ENCODE measurements around the gene HOXD10.

The HOXD10 gene

DNA sequence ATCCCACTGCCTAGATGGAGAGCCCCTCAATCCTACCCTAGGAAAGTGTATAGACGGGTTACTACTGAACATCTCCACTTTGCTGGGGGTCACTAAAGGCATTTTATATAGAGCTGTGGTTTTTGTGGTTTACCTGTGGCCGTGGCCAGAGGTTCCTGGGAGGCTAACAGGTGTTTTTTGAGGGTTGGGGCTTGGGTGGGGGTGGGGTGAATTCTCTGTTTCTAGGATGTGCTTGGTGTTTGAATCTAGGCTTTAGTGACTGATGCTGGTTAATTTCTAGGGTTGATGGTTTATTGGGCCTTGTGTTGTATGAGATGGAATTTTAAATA lies 20.6 kb downstream of the HOXD10 start:
- no peak for DNase-seq

DNA sequence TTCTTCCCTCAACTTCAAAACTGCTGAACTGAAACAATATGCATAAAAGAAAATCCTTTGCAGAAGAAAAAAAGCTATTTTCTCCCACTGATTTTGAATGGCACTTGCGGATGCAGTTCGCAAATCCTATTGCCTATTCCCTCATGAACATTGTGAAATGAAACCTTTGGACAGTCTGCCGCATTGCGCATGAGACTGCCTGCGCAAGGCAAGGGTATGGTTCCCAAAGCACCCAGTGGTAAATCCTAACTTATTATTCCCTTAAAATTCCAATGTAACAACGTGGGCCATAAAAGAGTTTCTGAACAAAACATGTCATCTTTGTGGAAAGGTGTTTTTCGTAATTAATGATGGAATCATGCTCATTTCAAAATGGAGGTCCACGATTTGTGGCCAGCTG lies 21.3 kb downstream of the HOXD10 start:
- no peak for DNase-seq

DNA sequence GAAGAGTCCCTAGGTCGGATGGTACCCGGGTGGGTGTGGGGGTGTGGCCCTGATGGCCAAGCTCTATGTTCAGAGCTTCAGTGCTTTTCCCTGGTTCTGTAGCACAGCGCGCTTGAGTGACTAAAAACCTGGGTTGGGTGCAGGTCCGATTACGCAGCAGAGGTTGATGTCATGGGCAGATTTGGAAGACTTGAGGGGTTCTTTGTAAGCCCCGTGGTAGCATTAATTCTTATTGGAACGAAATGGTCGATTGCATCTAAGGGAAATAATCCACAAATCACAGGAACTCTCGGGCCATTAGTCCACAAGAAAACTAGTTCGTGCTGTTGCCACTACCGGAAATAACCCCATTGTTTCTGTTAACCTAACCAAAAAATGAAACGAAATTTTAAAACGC lies 21.9 kb downstream of the HOXD10 start:
- no peak for DNase-seq

DNA sequence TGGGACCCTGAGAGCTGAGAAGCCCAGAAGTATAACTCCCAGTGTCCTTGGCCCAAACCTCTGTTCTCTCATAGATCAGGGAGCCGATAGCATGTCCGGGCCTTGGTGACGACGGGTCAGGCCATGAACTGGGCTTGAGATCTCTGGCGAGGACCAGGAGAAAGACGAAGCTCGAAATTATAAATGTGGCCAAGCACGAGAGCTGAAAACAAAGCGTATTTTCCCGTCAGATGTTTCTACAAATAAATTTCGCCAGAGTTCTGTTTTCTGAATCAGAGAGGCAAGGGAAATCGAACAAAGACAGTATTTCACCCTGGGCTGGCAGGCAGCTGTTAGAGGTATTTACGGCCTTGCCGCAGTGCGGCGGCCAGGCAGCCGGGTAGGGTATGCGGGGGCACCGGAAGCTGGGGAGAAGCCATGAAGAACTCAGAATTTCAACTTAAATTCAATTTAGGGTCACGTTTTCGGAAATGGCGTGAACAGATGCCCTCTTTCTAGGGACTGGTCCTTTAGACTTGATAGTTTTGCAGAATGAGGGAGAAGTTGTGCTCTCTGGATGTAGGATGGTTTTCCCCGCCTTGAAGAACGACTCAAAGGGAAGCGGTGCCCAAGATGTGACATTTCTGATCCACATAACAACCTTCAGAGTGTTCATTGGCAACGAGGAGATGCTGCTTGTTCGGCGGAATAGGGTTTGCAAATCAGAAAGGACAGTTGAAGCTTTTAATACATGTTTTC lies 22.5 kb downstream of the HOXD10 start:
- no peak for DNase-seq

DNA sequence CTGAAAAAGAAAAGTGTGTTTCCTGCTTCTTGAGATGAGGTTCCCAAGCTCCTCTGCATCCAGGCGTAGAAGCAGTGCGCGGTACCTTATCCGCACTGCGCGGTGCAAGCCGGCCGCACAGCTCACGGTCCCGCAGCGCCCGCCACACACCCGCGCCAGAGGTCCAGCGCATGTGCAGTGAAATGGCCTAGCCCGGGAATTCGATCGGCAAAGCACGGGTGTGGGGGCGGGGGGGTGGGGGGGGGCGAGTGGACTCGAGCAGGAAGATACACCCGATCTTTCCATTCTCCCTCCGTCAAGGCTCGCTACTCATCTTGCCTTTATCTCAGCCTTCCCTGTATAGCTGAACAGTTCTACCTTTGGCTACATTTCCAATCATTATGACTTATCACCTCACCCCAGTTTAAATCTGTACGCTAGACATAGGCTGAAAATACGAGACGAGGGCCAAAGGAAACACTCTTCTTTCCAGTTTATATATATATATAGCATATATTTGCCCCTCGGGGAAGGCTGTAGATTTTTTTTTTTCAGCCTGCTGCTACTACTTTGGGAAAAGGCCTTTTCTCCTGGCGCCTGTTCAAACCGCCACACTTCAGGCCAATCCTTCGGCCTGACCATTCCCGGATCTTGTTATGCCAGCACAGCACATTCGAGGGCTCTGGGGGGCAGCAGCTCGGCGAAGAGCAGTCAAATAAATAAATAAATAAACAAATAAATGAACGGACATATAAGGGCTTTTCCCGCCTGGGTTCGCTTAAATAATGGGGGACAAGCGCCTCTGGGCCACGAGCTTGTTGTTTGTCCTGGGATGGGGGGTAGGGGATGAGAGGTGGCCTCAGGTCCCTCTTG lies 23.3 kb downstream of the HOXD10 start:
- DNase-seq: no peak

DNA sequence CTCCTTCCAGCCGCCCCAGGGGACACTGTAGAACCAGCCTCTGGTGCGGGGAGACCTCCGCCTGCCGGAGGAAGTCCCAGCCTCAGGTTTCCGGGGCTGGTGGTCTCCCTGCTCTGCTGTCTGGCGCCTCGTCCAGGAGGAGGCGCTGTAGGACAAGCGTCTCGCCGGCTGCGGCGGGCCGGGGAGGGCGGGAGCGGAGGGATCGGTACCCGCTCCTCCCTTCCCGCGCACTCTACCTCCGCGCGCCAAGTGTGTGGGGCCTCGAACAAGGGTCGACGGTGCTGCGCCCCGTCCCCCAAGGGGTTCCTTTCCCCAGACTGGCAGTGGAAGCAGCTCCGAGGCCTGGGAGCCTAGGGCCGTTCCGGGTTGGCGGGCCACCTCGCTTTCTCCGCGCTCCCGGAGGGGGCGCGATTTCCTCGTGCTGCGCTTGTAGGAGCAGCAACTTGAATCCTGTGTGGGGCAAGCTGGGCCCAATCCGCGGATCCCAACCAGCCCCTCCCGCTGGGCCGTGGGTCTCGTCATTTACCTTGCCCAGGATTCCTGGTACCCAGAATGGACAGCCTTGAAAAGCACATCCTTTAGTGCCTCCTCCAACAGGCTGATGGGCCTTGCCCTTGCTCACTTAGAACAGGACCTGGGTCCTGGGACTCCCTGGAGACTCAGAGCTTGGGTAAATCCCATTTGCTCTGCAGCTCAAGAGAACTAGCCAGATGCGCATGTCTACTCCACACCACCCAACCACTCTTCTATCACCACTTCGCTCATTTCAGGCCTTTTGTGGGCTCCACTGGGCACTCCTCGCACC lies 24.1 kb downstream of the HOXD10 start:
- DNase-seq: peak; percentile 59

DNA sequence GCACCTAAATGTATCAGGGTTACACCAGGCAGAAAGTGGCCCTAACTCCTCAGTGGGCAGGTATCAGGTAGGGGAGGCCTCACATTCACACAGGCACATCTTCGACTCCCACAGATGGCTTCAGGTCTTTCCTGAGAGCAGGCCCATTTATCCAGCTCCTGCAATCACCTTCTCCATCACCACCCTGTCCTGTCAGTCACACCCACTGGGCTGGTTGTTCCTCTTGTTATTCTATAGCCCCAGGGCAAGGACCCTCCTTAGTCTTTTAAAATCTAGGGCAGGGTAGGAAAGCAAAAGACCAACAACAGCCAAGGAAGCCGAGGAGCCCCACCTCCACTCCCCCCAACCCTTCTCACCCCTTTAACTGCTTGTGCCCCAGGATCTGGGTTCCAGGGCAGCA lies 25.7 kb downstream of the HOXD10 start:
- DNase-seq: no peak

DNA sequence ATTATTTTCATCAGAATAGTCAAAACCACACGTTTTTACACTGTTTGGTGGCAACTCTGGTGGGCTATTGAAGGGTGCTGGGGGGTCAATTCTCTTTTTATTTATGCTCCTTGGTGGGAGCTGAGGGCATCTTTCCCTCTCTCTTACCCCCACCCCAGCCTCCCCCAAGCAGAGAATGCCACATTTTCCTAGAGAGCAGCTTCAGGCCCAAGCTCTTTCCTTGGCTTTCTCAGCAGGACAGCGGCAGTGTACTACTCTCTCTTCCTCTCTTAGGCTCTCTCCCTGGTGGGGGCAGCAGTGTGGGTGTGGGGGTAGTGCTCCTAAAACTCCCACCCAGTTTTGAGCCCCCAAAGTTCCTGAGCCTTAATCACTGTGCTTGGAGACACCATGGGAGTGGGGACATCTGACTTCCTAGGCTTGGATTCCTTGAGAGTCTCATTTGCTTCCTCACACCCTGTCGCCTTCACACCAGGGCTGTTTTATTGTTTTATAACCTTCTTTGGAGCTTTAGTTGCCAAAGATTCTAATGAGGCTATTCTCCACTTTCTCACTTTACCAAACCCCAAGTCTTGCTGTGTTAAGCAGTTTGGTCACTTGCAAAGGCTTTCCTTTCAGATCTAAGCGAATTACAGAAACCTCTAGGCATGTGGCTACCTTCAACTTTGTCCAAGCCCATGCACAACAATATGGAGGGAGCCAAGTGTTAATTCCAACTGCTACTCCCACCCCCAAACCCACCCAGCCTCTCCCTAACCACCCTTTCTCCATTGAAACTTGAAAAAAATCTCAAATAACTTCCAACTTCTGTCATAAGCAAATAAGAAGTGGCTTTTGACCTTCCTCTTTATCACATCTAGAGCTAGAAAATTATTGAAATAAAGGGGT lies 28.7 kb downstream of the HOXD10 start:
- DNase-seq: no peak

DNA sequence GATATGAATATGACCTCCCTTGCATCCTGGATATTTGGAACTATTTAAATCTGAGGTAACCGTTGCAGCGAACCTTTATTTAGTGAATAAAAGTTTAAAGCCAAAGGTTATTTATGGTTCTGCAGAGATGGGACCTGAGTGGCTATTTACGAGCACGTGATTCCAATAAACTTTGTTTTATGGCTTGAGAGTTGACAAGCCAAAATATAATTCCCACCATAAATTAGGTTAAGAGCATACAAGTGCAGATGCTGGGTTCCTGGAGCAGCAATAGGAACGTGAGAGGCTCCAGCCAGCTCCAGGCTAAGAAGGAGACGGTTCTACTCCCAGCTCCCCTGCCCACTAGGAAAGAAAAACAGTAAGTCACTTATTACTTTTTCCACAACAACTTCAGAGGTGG lies 29.5 kb downstream of the HOXD10 start:
- DNase-seq: no peak

DNA sequence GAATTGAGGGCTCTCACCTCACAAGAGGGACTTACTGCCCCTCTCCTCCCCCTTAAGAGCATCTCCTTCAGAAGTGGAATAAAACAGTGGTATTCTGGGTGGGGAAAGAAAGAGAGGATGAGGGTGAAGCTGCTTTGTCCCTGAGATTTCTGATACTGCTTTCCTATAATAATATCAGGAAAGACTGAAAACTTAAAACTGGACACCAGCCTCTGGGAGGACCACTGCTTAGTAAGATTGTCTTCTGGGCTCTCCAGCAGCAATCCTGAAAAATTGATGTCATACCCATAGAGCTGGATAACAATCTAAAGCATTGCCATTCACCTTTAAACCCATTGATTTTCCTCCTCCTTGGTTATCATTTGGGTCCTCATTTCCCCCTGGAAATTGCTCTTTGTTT lies 30.1 kb downstream of the HOXD10 start:
- no peak for DNase-seq

DNA sequence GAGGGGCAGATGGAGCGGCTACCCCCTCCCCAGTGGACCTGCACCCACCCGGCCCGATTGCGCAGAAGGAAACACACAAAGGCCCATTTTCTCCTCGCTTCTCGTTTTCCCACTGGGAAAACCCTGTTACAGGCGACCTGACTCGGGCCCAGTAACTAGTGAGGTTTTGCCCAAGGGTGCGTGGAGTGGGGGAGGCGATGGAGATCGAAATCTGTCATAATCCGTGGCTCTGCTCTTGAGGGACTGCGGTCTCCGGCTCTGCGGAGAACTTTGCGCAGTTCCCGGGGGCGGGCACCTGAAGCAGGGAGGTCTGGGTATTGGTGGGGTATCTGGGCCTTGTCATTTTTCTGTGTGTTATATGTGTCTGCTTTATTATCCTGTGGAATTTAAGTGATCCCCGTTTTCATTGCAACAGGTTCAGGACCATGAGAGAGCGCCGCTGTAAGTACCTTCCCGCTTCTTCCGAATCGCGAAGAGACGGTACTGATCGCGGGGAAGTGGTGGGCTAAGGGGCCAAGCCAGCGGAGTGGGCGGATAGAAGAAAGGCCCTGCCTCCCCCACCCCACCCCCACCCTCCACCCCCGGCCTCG lies 30.7 kb downstream of the HOXD10 start:
- DNase-seq: no peak

DNA sequence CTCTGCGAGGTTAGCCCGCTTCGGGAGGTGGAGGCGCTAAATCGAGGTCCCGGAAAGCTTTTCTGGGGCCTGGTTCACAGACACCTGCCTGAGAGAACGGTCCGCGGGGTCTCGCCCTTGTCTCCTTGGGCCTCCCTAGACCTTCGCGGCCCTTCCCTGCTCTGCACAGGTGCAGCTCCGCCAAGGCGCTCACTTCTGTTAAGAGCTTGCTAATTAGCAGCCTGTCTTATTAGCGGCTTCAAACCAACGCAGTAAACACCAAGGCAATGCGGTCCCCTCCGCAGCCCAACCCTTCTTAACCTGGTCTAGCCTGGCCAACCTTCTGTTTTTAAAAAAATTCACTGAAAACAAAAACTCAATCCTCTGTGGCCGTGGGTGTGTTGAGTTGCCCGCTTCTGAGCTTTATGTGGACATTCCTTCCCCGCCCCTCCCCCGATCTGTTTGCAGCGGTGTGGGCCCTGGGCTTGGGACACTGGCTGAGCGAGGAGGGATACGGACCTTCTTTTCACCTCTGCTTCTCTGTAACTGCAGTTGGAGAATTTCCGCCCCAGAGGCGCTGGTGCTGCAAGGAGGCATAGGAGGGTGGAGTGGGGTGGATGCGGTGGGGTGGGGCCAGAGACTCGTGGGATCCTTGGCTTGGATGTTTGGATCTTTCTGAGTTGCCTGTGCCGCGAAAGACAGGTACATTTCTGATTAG lies 31.4 kb downstream of the HOXD10 start:
- DNase-seq: no peak

DNA sequence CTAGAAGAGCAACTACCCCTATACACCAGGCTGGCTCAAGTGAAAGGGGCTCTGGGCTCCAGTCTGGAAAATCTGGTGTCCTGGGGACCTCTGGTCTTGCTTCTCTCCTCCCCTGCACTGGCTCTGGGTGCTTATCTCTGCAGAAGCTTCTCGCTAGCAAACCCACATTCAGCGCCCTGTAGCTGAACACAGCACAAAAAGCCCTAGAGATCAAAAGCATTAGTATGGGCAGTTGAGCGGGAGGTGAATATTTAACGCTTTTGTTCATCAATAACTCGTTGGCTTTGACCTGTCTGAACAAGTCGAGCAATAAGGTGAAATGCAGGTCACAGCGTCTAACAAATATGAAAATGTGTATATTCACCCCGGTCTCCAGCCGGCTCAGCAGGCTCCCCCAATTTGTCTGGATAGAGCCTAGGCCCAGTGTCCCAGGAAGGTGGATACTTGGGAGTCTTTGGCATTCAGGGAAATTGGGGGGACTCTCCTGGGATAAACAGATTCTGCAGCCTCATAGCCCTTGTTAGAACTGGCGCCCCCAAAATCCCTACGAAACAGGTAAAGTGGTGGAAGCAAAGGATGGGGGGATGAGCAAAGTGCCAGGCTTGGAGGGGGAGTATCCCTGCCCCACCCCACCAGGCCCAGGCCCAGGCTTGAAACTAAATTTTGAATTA lies 32.3 kb downstream of the HOXD10 start:
- DNase-seq: no peak

DNA sequence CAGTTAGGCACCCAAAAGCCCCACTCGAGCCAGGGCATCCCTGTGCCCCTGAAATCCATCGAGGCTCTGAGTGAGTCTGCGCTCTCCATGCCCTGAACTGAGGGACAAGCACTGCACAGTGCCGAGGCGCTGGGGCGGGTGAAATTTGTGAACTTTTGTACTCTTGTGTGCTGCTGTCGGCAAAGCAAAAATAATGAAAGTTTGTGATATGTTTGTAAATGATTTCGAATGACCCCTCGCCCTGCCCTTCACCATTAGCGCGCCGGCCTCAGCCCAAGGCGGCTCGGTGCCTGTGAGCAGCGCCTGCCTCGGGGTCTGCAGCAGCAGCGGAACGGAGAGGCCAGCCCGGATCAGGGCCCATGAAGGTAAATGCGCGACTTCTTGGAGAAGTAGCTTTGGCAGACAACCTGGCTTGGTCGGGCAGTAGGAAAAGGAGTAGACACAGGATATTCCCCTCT lies 32.9 kb downstream of the HOXD10 start:
- DNase-seq: no peak

DNA sequence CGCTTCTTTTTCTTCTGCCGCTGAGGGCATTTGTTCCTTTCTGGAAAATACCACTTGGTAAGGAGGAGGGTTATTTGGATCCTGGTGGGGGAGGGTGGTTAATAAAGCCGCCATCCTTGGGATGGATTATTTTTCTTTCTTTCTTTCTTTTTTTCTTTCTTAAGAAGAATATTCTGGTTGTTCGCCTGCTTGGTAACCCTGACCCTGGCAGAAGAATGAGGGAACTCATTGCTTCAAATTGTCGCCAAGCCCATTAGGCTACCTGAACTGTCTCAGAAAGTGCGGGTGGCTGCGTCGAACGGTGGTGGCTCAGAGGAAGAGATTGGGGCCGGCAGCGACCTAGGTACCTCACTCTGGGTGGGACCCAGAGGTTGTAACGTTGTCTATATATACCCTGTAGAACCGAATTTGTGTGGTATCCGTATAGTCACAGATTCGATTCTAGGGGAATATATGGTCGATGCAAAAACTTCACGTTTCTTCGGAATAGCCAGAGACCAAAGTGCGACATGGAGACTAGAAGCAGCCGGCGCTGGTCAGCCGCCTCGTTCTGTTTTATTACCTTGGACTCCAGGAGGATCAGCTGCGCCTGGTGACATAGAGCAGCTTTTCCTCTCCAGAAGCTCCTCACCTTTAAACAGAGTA lies 33.5 kb downstream of the HOXD10 start:
- no peak for DNase-seq

DNA sequence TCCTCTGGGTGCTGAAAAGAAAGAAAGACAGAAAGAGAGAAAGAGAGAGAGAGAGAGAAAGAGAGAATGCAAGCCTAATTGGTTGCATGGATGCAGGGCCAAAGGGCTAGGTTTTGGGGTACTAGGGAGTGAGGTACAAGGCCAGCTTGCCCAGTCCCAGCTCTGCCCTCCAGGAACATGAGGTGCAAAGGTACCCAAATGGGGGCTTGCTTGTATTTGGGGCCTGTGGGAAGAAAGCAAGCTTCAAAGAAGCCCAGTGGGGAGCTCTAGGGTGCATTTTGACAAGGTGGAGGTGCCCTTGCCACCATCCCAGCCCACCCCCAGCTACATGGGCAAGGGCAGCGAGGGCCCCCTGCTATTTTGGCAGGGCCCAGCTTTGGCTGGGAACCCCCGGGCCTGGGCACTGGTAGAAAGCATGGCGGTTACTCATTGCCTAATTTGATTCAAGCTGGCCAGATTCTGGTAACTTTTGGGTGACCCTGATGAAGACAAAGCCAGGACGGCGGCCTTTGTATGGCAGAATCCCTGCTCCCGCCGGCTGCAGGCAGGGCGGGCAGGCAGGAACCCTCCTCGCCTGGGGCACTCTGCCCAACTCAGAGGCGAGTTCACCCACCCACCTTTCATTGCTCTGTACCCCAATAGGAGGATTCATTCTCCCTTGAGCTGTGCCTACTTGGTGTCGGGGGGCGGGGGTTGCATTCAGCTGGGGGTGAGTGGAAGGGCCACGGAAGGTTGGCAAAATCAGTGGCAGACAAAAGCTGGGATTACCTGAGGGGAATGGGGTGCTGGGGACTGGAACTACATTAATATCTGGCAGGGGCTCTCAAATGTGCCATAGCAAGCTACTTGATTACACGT lies 34.2 kb downstream of the HOXD10 start:
- DNase-seq: no peak

DNA sequence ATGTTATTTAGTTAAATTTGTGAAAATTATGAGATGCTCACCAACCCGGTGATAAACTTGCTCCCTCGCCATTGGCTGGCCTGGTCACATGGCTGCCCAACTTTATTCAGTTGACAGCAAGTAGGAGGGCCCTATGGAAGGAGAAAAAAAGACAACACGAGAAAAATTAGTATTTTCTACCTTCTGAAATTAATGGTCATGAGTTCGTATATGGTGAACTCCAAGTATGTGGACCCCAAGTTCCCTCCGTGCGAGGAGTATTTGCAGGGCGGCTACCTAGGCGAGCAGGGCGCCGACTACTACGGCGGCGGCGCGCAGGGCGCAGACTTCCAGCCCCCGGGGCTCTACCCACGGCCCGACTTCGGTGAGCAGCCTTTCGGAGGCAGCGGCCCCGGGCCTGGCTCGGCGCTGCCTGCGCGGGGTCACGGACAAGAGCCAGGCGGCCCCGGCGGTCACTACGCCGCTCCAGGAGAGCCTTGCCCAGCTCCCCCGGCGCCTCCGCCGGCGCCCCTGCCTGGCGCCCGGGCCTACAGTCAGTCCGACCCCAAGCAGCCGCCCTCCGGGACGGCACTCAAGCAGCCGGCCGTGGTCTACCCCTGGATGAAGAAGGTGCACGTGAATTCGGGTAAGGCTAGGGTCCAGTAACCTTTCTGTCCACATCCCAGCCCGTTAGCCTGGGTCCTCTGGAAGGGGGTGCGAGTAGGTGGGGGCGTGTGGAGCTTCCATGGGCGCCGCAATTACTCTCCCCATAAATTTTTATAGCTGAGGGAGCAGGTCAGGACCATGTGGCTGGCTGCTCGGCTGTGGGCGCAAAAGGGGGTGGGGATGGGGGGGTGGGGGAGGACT lies 35.1 kb downstream of the HOXD10 start, which contains the start of gene HOXD4:
Gene HOXD4 (plus strand): TSS at position 109 of the 846 bp plus-strand sequence. CDS start 84 bp downstream, at position 193.
- no peak for DNase-seq

Measured in NK-92 treated with Interleukin-12 subunit alpha and Interleukin-12 subunit beta, amount 100 ng/mL, for 24 hours (cell line).